ENCODE results near the gene NHLRC4. TPM values are rescaled to one million over a fixed set of nuclear protein-coding genes. Genes with fewer than 3 reads are reported as not detected.

NHLRC4 gene
- total RNA-seq, 1 donor from 2014 or later = 0.35 TPM

DNA sequence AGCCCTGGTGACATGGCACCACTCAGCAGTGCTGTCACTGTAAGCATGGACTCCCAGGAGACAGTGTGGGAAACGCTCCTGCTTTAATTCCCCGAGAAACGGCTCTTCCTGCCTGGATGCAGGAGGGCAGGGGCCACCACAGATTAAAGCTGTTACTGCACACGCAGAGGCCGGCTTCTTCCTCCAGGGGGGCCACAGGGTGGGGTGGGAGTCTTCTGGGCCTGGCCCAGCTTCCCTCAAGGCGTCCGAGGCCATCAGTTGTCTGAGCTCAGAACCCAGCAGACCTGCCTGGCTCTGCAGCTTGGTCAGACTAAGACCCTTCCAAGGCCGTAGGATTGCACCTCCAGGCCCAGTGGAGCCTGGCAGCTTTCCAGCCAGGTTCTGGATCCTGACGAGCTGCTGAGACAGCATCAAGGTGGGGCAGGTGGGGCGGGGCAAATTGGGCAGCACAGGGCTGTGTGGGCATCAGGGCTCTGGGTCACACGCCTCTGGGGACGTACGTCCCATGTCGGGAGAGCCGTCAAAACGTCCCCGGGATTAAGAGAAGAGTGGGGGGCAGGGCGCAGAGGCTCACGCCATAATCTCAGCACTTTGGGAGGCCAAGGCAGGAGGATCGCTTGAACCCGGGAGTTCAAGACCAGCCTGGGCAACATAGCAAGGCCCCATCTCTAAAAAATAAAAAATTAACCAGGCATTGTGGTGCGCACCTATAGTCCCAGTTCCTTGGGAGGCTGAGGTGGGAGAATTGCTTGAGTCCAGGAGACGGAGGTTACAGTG is 44.3 kb upstream of the NHLRC4 start:
- TF ChIP-seq, protein P1, sequence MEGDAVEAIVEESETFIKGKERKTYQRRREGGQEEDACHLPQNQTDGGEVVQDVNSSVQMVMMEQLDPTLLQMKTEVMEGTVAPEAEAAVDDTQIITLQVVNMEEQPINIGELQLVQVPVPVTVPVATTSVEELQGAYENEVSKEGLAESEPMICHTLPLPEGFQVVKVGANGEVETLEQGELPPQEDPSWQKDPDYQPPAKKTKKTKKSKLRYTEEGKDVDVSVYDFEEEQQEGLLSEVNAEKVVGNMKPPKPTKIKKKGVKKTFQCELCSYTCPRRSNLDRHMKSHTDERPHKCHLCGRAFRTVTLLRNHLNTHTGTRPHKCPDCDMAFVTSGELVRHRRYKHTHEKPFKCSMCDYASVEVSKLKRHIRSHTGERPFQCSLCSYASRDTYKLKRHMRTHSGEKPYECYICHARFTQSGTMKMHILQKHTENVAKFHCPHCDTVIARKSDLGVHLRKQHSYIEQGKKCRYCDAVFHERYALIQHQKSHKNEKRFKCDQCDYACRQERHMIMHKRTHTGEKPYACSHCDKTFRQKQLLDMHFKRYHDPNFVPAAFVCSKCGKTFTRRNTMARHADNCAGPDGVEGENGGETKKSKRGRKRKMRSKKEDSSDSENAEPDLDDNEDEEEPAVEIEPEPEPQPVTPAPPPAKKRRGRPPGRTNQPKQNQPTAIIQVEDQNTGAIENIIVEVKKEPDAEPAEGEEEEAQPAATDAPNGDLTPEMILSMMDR (conservative IDR thresholded peaks at IDR 0.05; ENCODE audit: low read depth, low read length) = no peak
- no peak overlapping the region for H3K4me3 ChIP-seq (ENCODE audit: low read depth, low read length)

GRCh38 chr16:523097-523741 is 43.6 kb upstream of the NHLRC4 start:
- DNase-seq (ENCODE audit: low read depth) = no peak
- no peak overlapping the region for H3K4me3 ChIP-seq (ENCODE audit: low read depth, low read length)
- TF ChIP-seq, protein P1 (conservative IDR thresholded peaks at IDR 0.05; ENCODE audit: low read depth, low read length) = no peak

More for the DNA sequence above, 44.3 kb upstream of the NHLRC4 start:
- no peak for DNase-seq (ENCODE audit: low read depth)

DNA sequence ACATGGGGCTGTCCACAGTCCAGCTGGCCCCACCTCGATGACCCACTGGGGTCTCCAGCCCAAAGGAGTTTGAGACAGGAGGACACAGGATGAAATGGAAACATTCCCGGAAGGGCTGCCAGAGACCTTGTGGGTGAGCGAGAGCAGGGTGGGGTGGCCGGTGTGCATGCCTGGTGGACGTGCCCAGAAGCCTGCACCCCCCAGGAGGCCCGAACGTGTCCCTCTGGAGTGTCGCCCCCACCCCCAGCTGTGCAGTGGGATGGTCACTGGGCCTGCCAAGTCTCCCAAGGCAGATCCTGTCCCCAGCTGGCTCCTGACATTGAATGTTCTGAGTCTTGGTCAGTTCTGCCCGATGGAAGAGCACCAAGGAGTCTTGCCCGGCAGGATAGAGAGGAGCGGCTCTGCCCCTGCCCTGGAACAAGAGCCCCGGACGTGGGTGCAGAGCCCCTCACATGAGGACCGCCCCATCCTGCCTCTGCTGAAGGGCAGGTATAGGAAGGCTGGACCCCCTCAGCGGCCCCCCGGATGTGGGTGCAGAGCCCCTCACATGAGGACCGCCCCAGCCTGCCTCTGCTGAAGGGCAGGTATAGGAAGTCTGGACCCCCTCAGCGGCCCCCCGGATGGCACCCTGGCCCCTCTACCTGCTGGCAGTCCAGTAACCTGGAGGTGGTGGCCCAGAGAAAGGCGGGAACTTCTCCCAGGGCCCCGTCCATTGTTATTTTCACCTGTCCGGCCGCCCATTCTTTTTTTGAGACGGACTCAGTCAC is 42.3 kb upstream of the NHLRC4 start:
- DNase-seq (ENCODE audit: low read depth) = no peak
- TF ChIP-seq, protein P1 (conservative IDR thresholded peaks at IDR 0.05; ENCODE audit: low read depth, low read length) = no peak
- H3K4me3 ChIP-seq (ENCODE audit: low read depth, low read length) = no peak overlapping the region

DNA sequence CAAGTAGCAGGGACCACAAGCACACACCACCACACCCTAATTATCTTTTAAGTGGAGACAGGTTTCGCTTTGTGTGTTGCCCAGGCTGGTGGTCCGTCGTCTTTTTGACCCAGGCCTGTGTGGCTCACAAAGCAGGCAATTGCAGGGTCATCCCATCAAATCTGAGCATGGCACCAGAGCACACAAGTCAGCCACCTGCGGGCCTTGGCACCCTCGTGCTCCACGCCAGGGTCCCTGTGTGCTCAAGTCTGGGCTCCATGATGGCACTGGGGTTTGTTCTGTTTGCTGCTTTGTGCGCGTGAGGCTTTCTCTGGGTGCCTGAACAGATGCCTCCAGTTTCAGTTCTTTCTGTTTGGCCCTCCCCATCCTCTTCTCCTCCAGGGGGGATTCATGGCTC is 41.7 kb upstream of the NHLRC4 start:
- no peak for DNase-seq (ENCODE audit: low read depth)
- no peak overlapping the region for H3K4me3 ChIP-seq (ENCODE audit: low read depth, low read length)
- TF ChIP-seq, protein P1 (conservative IDR thresholded peaks at IDR 0.05; ENCODE audit: low read depth, low read length) = no peak

GRCh38 chr16:525520-526180 is 41.2 kb upstream of the NHLRC4 start:
- TF ChIP-seq, protein P1 (conservative IDR thresholded peaks at IDR 0.05; ENCODE audit: low read depth, low read length) = no peak
- peak overlapping the region; percentile 66 for H3K4me3 ChIP-seq (ENCODE audit: low read depth, low read length)
- DNase-seq (ENCODE audit: low read depth) = peak; percentile 91

GRCh38 chr16:526181-527014 is 40.4 kb upstream of the NHLRC4 start:
- peak overlapping the region; percentile 66 for H3K4me3 ChIP-seq (ENCODE audit: low read depth, low read length)
- TF ChIP-seq, protein P1 (conservative IDR thresholded peaks at IDR 0.05; ENCODE audit: low read depth, low read length) = no peak
- DNase-seq (ENCODE audit: low read depth) = no peak

Data from epithelial cell of proximal tubule (primary cell).